GM20000 (cell line): ENCODE results near the gene TMC1.

Experiments used
- DNase-seq: peaks from one replicate; pipeline ENCODE4 v3.0.0; 2012; ENCODE audit warnings: low spot score
- CTCF ChIP-seq: IDR thresholded peaks from 2 replicates; pipeline ENCODE4 v1.5.1; 2012; ENCODE audit warnings: mild to moderate bottlenecking, control low read depth; ENCODE audit errors: extremely low read depth, missing control alignments

Gene TMC1

GRCh38 chr9:72864327-72864726, 342.9 kb downstream of the TMC1 start:
- no peak for DNase-seq
- no peak for TF ChIP-seq CTCF

GRCh38 chr9:72871685-72872084, 350.3 kb downstream of the TMC1 start:
- no peak for DNase-seq
- no peak for TF ChIP-seq CTCF

DNA sequence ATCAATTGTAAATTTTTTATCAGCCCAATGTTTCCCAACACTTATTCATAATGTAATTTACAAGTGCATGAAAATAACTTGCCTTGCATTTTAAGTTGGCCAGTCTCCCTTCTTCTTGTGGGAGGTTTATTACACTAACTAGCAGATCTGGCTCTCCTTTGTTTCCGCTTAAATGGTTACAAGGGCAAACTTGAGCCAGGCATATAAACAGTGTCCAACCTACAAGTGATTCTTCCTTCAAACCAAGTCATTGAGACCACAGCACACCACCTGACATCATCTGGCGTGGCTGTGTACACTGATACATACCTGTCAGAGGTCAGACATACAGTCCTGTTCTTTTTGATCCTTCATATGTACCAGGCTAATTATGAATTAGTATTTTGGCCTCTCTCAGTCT, 351.3 kb downstream of the TMC1 start:
- TF ChIP-seq CTCF, result no peak
- DNase-seq, result no peak

GRCh38 chr9:72873456-72873855, 352.0 kb downstream of the TMC1 start:
- TF ChIP-seq CTCF, result no peak

GRCh38 chr9:72874344-72874743, 352.9 kb downstream of the TMC1 start:
- DNase-seq, result no peak
- no peak for TF ChIP-seq CTCF

More at GRCh38 chr9:72873456-72873855, 352.0 kb downstream of the TMC1 start:
- no peak for DNase-seq

DNA sequence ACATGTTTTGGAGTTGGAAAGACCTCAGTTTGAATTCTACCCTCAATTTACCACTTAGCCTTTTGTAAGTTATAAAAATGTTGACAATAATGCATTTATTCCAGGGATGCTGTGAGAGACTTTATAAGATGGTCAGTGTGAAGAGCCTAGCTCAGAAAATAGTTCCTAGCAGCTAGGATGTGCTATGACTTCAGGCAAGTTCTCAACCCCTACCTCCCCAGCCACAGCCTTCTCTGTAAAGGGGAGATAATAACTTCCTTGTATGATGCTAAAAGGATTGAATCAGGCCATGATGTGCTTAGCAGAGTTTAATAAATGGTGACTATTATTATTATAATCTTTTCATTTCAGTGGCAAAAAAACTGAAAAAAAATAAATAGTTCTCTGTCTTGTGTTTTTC, 353.8 kb downstream of the TMC1 start:
- TF ChIP-seq CTCF, result no peak

GRCh38 chr9:72880821-72881220, 359.4 kb downstream of the TMC1 start:
- no peak for DNase-seq
- no peak for TF ChIP-seq CTCF

More for the DNA sequence above, 353.8 kb downstream of the TMC1 start:
- DNase-seq, result no peak
